A673 (cell line): ENCODE data around the gene CDH24. TPM values are rescaled to one million over a fixed set of nuclear protein-coding genes. Genes with fewer than 3 reads are reported as not detected.

ENCODE experiments used
- BruUV-seq: library from RNA; stranded (reverse); fragments of 400-500 nt; replicated peaks from 2 replicates; lab custom pipeline; 2021; lab: Mats Ljungman, UMichigan
- CTCF ChIA-PET: fragments of 300-600 bp; sonication (Branson Sonifier 250); formaldehyde crosslinking; loops from one replicate; lab custom pipeline; 2022; ENCODE audit warnings: antibody characterized with exemption; lab: Charles Lee
- POLR2A ChIA-PET: fragments of 300-600 bp; sonication (Branson Sonifier 250); formaldehyde crosslinking; loops from one replicate; lab custom pipeline; 2022; ENCODE audit warnings: antibody characterized with exemption; ENCODE audit not compliant: low non-redundant PET; lab: Charles Lee
- DNase-seq: peaks from one replicate; pipeline ENCODE4 v3.0.0-alpha.2; 2015; ENCODE audit warnings: low spot score
- H3K27ac ChIP-seq: fragments of 200-600 bp; sonication (generic); 2 replicates; pipeline ENCODE4 v1.5.1; 2016; ENCODE audit warnings: mixed run types, low read depth, mild to moderate bottlenecking, mixed read lengths, antibody characterized with exemption, low read length; ENCODE audit not compliant: poor library complexity, severe bottlenecking
- H3K27me3 ChIP-seq: fragments of 200-600 bp; sonication (generic); replicated peaks from 2 replicates; pipeline ENCODE4 v1.6.1; 2017; ENCODE audit warnings: mixed run types, low read depth, mild to moderate bottlenecking, mixed read lengths, antibody characterized with exemption, low read length; ENCODE audit not compliant: insufficient read depth, poor library complexity
- H3K36me3 ChIP-seq: fragments of 200-600 bp; sonication (generic); 2 replicates; pipeline ENCODE4 v1.6.1; 2016; ENCODE audit warnings: mixed run types, mild to moderate bottlenecking, mixed read lengths, antibody characterized with exemption, low read length; ENCODE audit not compliant: insufficient read depth, poor library complexity, severe bottlenecking
- H3K4me1 ChIP-seq: fragments of 200-600 bp; sonication (generic); 2 replicates; pipeline ENCODE4 v1.6.1; 2017; ENCODE audit warnings: mixed run types, mild to moderate bottlenecking, mixed read lengths, antibody characterized with exemption, low read length; ENCODE audit not compliant: insufficient read depth, poor library complexity, severe bottlenecking
- H3K4me3 ChIP-seq: fragments of 200-600 bp; sonication (generic); 2 replicates; pipeline ENCODE4 v1.5.1; 2016; ENCODE audit warnings: low read depth, mixed run types, mild to moderate bottlenecking, mixed read lengths, low read length; ENCODE audit not compliant: poor library complexity, severe bottlenecking
- H3K9me3 ChIP-seq: fragments of 200-600 bp; sonication (generic); 2 replicates; pipeline ENCODE4 v1.6.1; 2016; ENCODE audit warnings: mixed run types, low read depth, mild to moderate bottlenecking, mixed read lengths, antibody characterized with exemption, low read length; ENCODE audit not compliant: poor library complexity, severe bottlenecking
- EZH2 ChIP-seq: fragments of 200-600 bp; sonication (generic); IDR thresholded peaks from 2 replicates; pipeline ENCODE4 v1.6.1; 2017; ENCODE audit warnings: borderline replicate concordance, low read depth, mild to moderate bottlenecking, mixed read lengths, antibody characterized with exemption, low read length; ENCODE audit not compliant: poor library complexity, severe bottlenecking
- intact Hi-C: fragments of 100-400 bp; cut with micrococcal nuclease; formaldehyde crosslinking; loops from one replicate; pipeline ENCODE4 v1.10.0; 2022; ENCODE audit not compliant: unreplicated experiment
- total RNA-seq: library from RNA; stranded (reverse); gene quantifications from 2 replicates; pipeline ENCODE4 v1.2.3, GENCODE V29; 2021
- TF ChIP-seq, protein P1 (sequence below): fragments of 300-800, 200-600 bp; sonication (generic); conservative IDR thresholded peaks from 2 replicates; pipeline ENCODE4 v1.5.1; 2017; ENCODE audit warnings: low read depth, mild to moderate bottlenecking, antibody characterized with exemption, low read length, moderate library complexity, mixed read lengths

The CDH24 gene
- total RNA-seq, 1 experiment from 2014 or later: 44.8 TPM

DNA sequence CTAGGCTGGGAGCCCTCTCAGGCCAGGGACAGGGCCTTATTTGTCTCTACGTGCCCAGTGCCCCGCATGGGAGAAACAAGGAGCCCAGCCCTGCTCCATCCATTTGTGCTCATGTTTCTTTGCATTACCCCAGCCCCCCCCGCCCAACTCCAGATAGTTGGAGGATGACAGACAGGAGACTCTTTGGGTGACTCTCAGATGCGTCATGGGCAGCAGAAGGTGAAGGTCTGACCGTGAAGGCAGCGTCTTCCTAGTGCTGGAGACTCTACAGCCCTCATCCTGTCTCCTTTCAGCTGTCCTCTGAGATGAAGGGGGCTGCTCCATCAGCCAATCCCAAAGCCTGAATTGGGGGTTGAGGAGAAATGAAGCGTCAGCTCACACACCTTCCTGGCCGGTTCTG lies 15.6 kb downstream of the CDH24 start:
- no peak for DNase-seq
- CTCF ChIA-PET: no interaction called here
- intact Hi-C loops: no loop called here
- Histone ChIP-seq H3K4me1 (no peaks in the 10 kb centered on the region), H3K4me3 (no peak overlapping the region), H3K27ac (no peak overlapping the region), H3K9me3 (no peaks in the 10 kb centered on the region), H3K27me3 (no peaks in the 10 kb centered on the region), H3K36me3 (no peaks in the 10 kb centered on the region)
- BruUV-seq: no TSS peak
- TF ChIP-seq, protein P1, sequence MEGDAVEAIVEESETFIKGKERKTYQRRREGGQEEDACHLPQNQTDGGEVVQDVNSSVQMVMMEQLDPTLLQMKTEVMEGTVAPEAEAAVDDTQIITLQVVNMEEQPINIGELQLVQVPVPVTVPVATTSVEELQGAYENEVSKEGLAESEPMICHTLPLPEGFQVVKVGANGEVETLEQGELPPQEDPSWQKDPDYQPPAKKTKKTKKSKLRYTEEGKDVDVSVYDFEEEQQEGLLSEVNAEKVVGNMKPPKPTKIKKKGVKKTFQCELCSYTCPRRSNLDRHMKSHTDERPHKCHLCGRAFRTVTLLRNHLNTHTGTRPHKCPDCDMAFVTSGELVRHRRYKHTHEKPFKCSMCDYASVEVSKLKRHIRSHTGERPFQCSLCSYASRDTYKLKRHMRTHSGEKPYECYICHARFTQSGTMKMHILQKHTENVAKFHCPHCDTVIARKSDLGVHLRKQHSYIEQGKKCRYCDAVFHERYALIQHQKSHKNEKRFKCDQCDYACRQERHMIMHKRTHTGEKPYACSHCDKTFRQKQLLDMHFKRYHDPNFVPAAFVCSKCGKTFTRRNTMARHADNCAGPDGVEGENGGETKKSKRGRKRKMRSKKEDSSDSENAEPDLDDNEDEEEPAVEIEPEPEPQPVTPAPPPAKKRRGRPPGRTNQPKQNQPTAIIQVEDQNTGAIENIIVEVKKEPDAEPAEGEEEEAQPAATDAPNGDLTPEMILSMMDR: no peak
- TF ChIP-seq EZH2: no peak
- POLR2A ChIA-PET: no interaction called here

DNA sequence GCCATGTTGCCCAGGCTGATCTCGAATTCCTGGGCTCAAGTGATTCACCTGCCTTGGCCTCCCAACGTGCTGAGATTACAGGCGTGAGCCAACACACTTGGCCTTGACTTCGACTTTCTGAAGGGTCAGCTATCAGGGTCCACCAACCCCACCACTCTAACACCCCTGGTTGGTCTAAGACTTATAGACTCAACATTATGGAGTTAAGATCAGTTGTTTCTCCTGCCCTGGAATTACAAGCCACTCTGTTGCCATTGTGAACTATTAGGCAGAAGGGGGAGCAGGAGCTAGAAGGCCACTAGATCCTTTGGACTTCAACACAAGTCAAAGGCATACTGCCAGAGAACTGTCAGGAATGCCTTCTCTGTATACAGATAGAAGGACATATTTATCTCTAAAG lies 17.2 kb downstream of the CDH24 start:
- TF ChIP-seq EZH2: no peak
- TF ChIP-seq, protein P1: no peak
- Histone ChIP-seq H3K27ac (no peak overlapping the region), H3K4me1 (peaks cover 9% of the 10 kb centered on the region), H3K27me3 (no peaks in the 10 kb centered on the region), H3K9me3 (no peaks in the 10 kb centered on the region), H3K4me3 (no peak overlapping the region), H3K36me3 (no peaks in the 10 kb centered on the region)
- no TSS peak for BruUV-seq
- POLR2A ChIA-PET: no interaction called here
- DNase-seq: no peak
- intact Hi-C loops: no loop called here
- CTCF ChIA-PET: interaction anchor here (0.7 kb wide), 1 partner anchor 110 kb away, joined by 4 read pairs; no protein-coding TSS in a partner anchor

DNA sequence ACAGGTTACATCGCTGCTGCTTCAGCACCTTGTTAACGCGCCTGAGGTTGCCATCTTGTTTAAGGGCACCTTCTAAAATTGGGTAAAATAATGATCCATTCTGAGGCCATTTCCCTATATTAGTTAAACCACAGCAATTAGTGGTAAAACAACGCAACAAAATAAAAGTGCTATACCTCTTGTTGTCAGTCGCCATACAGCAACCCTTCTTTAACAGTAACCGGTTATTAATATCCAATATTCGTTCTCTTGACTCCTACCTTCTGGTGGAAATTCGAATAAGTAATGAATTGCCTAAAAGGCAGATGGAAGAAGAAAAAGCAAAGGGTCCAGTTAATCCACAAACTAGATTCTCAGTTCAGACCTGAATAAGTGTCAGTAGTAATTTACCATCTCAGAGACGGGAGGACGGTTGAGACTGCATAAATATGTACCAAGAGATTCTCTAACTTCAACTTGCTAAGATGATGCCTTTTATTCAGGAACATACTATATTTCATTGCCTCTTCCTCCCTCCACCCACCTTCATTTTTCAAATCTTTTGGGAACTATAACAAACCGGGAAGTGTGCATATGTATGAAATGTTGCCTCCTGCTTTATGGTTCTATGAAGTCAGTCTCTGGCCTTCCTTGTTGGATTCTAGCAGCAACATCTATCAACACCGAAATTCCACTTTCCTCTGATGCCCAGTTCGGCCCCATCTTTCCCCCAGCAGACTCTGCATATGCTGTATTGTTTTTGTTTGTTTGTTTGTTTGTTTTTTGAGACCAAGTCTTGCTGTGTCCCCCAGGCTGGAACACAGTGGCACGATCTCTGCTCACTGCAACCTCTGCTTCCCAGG lies 21.8 kb downstream of the CDH24 start:
- POLR2A ChIA-PET: no interaction called here
- no peak for DNase-seq
- intact Hi-C loops: no loop called here

More for the DNA sequence above, 21.8 kb downstream of the CDH24 start:
- Histone ChIP-seq H3K4me3 (peak overlapping the region; percentile 87), H3K27ac (peak overlapping the region; percentile 98), H3K27me3 (no peaks in the 10 kb centered on the region), H3K9me3 (no peaks in the 10 kb centered on the region), H3K4me1 (peaks cover 20% of the 10 kb centered on the region), H3K36me3 (peaks cover 31% of the 10 kb centered on the region)
- no peak for TF ChIP-seq EZH2
- TF ChIP-seq, protein P1: no peak
- TSS peak; percentile 92 for BruUV-seq
- CTCF ChIA-PET: interaction anchor here (0.6 kb wide), 1 partner anchor 41 kb away, joined by 3 read pairs; no protein-coding TSS in a partner anchor
